HG03139 (cell line): ENCODE data around the gene PRR5L.

Experiments
- ATAC-seq: cut with Tn5 transposase; IDR thresholded peaks from one replicate; pipeline ENCODE4 v1.9.1; 2021; ENCODE audit not compliant: unreplicated experiment

Gene PRR5L

GRCh38 chr11:36399236-36399635 is 103.1 kb downstream of the PRR5L start:
- no peak for ATAC-seq

GRCh38 chr11:36399745-36400144 is 103.7 kb downstream of the PRR5L start:
- no peak for ATAC-seq

GRCh38 chr11:36400766-36401455 is 104.8 kb downstream of the PRR5L start:
- no peak for ATAC-seq

GRCh38 chr11:36402568-36403170 is 106.6 kb downstream of the PRR5L start:
- no peak for ATAC-seq

GRCh38 chr11:36403661-36404060 is 107.6 kb downstream of the PRR5L start:
- ATAC-seq: no peak

GRCh38 chr11:36404831-36405230 is 108.7 kb downstream of the PRR5L start:
- ATAC-seq: no peak

GRCh38 chr11:36405585-36406367 is 109.7 kb downstream of the PRR5L start:
- no peak for ATAC-seq

GRCh38 chr11:36407356-36407755 is 111.3 kb downstream of the PRR5L start:
- ATAC-seq: no peak

GRCh38 chr11:36408498-36409136 is 112.5 kb downstream of the PRR5L start:
- no peak for ATAC-seq

- ATAC-seq: no peak
Observed at GRCh38 chr11:36409152-36409816, 113.2 kb downstream of the PRR5L start.

GRCh38 chr11:36411202-36411640 is 115.1 kb downstream of the PRR5L start:
- peak; percentile 71 for ATAC-seq

- no peak for ATAC-seq
Observed at GRCh38 chr11:36412781-36413383, 116.8 kb downstream of the PRR5L start.

- no peak for ATAC-seq
Observed at GRCh38 chr11:36417154-36417553, 121.1 kb downstream of the PRR5L start.

- ATAC-seq: no peak
Observed at GRCh38 chr11:36419791-36420424, 123.8 kb downstream of the PRR5L start.

GRCh38 chr11:36421546-36422155 is 125.6 kb downstream of the PRR5L start:
- ATAC-seq: no peak

GRCh38 chr11:36425561-36426081 is 129.5 kb downstream of the PRR5L start:
- ATAC-seq: no peak

- ATAC-seq: no peak
Observed at GRCh38 chr11:36426226-36426848, 130.2 kb downstream of the PRR5L start.

- ATAC-seq: no peak
Observed at GRCh38 chr11:36427079-36427478, 131.0 kb downstream of the PRR5L start.

- no peak for ATAC-seq
Observed at GRCh38 chr11:36427876-36428275, 131.8 kb downstream of the PRR5L start.
